ENCODE measurements around the gene UBR4.

Gene UBR4

DNA sequence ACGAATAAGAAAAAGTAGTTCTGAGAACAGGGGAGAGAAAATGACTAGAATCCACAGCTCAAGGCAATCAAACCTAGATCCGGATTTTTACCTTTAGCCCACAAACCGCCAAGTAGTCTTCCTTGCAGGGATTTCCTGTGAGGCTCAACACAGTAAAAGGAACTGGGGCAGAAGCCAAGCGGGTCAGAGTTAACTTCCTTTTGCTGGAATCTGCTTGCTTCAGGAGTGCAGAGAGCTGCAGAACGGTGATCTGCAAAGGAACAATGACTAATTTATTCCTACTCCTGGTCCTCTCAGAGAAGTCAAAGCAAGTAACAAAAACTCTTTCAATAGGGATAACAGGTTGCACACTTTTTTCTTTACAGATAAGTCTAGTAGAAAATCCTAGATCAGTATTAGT is 53.4 kb downstream of the UBR4 start:
- no peak overlapping the region for H3K27ac ChIP-seq
- ChIA-PET POLR2A (ENCODE audit: low non-redundant PET) (no interaction called here), CTCF (no interaction called here)
- TF ChIP-seq CTCF (conservative IDR thresholded peaks at IDR 0.05; ENCODE audit: low read depth): no peak
- DNase-seq (ENCODE audit: low spot score): no peak

DNA sequence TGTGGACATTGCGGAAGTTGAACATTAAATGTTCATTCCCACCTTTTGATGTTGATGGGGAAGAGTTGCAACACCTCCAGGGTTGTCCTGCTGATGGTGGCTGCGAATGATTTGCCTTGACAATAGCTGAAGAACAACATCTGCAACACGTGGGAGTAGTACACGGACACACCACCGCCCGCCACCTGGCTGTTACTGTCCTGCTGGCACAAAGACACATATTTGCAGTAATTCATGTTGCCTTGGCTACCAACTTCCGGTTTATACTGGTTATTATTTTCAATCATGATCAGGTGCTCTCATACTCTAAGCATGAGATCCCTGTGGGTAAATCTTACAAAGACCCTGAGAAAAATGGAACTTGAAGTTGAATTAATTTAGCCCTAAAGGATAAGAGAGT is 55.2 kb downstream of the UBR4 start:
- no peak for DNase-seq (ENCODE audit: low spot score)
- CTCF ChIA-PET: no interaction called here
- POLR2A ChIA-PET (ENCODE audit: low non-redundant PET): no interaction called here
- TF ChIP-seq CTCF (conservative IDR thresholded peaks at IDR 0.05; ENCODE audit: low read depth): no peak
- no peak overlapping the region for H3K27ac ChIP-seq

DNA sequence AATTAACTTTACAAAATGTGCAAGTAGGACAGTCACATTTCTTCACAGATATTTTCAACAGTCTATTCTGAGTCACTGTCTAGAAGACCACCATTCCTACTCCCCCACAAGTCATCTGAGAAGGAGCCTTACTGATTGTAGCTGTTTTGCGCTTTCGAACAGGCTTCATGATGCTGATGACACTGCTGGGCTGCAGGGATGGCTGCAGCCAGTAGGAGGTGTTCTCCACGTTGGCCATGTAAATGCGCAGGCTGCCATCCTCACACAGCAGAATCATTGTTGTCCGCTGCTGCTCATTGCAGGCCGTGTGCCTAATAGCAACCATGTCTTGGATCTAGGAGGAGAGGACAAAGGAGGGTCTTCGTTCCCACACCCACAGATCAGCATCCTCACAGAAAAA is 56.9 kb downstream of the UBR4 start:
- no peak overlapping the region for H3K27ac ChIP-seq
- DNase-seq (ENCODE audit: low spot score): no peak
- ChIA-PET CTCF (interaction anchor here (0.6 to 0.7 kb wide), 2 partner anchors 12 to 25 kb away, joined by 3 to 5 read pairs; no protein-coding TSS in a partner anchor), POLR2A (ENCODE audit: low non-redundant PET) (no interaction called here)
- TF ChIP-seq CTCF (conservative IDR thresholded peaks at IDR 0.05; ENCODE audit: low read depth): no peak

- ChIA-PET CTCF (no interaction called here), POLR2A (ENCODE audit: low non-redundant PET) (no interaction called here)
- no peak overlapping the region for H3K27ac ChIP-seq
- no peak for TF ChIP-seq CTCF (conservative IDR thresholded peaks at IDR 0.05; ENCODE audit: low read depth)
- DNase-seq (ENCODE audit: low spot score): no peak
Observed at GRCh38 chr1:19151537-19151936, 58.5 kb downstream of the UBR4 start.

- POLR2A ChIA-PET (ENCODE audit: low non-redundant PET): no interaction called here
Observed at GRCh38 chr1:19149736-19150135, 60.3 kb downstream of the UBR4 start.

GRCh38 chr1:19140465-19140864 is 69.6 kb downstream of the UBR4 start:
- POLR2A ChIA-PET (ENCODE audit: low non-redundant PET): no interaction called here
- TF ChIP-seq CTCF (conservative IDR thresholded peaks at IDR 0.05; ENCODE audit: low read depth): no peak

More at GRCh38 chr1:19149736-19150135, 60.3 kb downstream of the UBR4 start:
- H3K27ac ChIP-seq: no peak overlapping the region
- TF ChIP-seq CTCF (conservative IDR thresholded peaks at IDR 0.05; ENCODE audit: low read depth): no peak
- CTCF ChIA-PET: interaction anchor here (0.6 to 1.3 kb wide), 2 partner anchors 16 to 24 kb away, joined by 3 to 4 read pairs; no protein-coding TSS in a partner anchor
- DNase-seq (ENCODE audit: low spot score): no peak

More at GRCh38 chr1:19140465-19140864, 69.6 kb downstream of the UBR4 start:
- CTCF ChIA-PET: interaction anchor here (0.7 kb wide), 1 partner anchor 276 kb away, joined by 3 read pairs; no protein-coding TSS in a partner anchor
- peak overlapping the region; percentile 12; the same call in 1 of the 2 replicates for H3K27ac ChIP-seq
- no peak for DNase-seq (ENCODE audit: low spot score)
